Sigmoid colon (tissue), 7 donors: ENCODE results near the gene FRAS1. TPM values are rescaled to one million over a fixed set of nuclear protein-coding genes. Genes with fewer than 3 reads are reported as not detected.
A peak's percentile ranks its signal among the peaks of the same experiment; 100 is the strongest.
"Not testable (repeated sequence)": the region's sequence is repeated elsewhere in the genome, so short reads cannot be mapped to it uniquely, and the experiment has no call there.

Source experiments
- DNase-seq: peaks from one replicate; pipeline ENCODE4 v3.0.0-alpha.2; 2019
- H3K27ac ChIP-seq, 4 donors: fragments of 200-600 bp; sonication (generic); one replicate each; pipeline ENCODE4 v1.5.1; 2016 to 2019; ENCODE audit warnings: mild to moderate bottlenecking in 1 of 4
- H3K27me3 ChIP-seq, 3 donors: fragments of 200-600 bp; sonication (generic); one replicate each; pipeline ENCODE4 v1.5.1; 2019; ENCODE audit warnings: mild to moderate bottlenecking in 1 of 3
- H3K36me3 ChIP-seq, 4 donors: fragments of 200-600 bp; sonication (generic); one replicate each; pipeline ENCODE4 v1.5.1; 2016 to 2019
- H3K4me1 ChIP-seq, 4 donors: fragments of 200-600 bp; sonication (generic); one replicate each; pipeline ENCODE4 v1.5.1; 2017 to 2019
- H3K4me3 ChIP-seq, 4 donors: fragments of 200-600 bp; sonication (generic); one replicate each; pipeline ENCODE4 v1.5.1; 2017 to 2019; ENCODE audit warnings: mild to moderate bottlenecking in 2 of 4, moderate library complexity in 1 of 4
- H3K9me3 ChIP-seq, 4 donors: fragments of 200-600 bp in 3 of 4; sonication (generic) in 3 of 4; one replicate each; pipeline versions ENCODE4 v1.5.1 to v1.6.1; 2013 to 2019
- EP300 ChIP-seq, 4 donors: sonication (generic); formaldehyde crosslinking; IDR thresholded peaks; one replicate each; pipeline ENCODE4 v1.6.1; 2017; ENCODE audit warnings: antibody characterized with exemption in 4 of 4
- POLR2A ChIP-seq, 2 donors: fragments of 450-650 bp; IDR thresholded peaks; one replicate each; pipeline ENCODE4 v1.6.1; 2016; ENCODE audit warnings: antibody characterized with exemption in 2 of 2, mild to moderate bottlenecking in 2 of 2, moderate library complexity in 2 of 2
- POLR2AphosphoS5 ChIP-seq, 4 donors: sonication (generic); formaldehyde crosslinking; IDR thresholded peaks; one replicate each; pipeline ENCODE4 v1.6.1; 2017; ENCODE audit warnings: antibody characterized with exemption in 4 of 4
- WGBS, 2 donors: extraction: QIAGEN DNeasy Blood & Tissue Kit; methylation state at CpG; one replicate each; pipeline ENCODE4 v1.1.7; 2013; 5-methylcytosine and 5-hydroxymethylcytosine counted together
- intact Hi-C: fragments of 100-400 bp; cut with DNase I; formaldehyde crosslinking; loops from one replicate; pipeline ENCODE4 v1.15.1; 2023
- polyA plus RNA-seq, 3 donors: library from polyadenylated mRNA; stranded (reverse); fragments of 200-250 nt; gene quantifications; one replicate each; pipeline ENCODE4 v1.2.3, GENCODE V29; 2013
- total RNA-seq, 4 donors: library from RNA; depleted of rRNA; stranded (reverse); fragments of >200 nt; gene quantifications; one replicate each; pipeline ENCODE4 v1.1.0, GENCODE V29; 2016
- TF ChIP-seq, protein P1 (sequence below), 4 experiments: fragments of 450-650 bp in 3 of 4; fragments of 200-600 bp in 1 of 4; IDR thresholded peaks; one replicate each; pipeline ENCODE4 v1.5.1; 2016 to 2019; ENCODE audit warnings: antibody characterized with exemption in 4 of 4, mild to moderate bottlenecking in 3 of 4, moderate library complexity in 2 of 4
- donor health status: healthy with polysubstance abuse.
- donor health status: Bipolar disorder and iron deficiency.
- donor health status: healthy.

Gene FRAS1
- total RNA-seq (10 to 100 TPM in 2 of 4 donors, 1 to 10 TPM in 2; 5.4 to 22.4 (median 12.9) TPM), polyA plus RNA-seq (under 1 TPM in 2 of 3 donors, not detected in 1; under 0.01 to 0.58 TPM)

DNA sequence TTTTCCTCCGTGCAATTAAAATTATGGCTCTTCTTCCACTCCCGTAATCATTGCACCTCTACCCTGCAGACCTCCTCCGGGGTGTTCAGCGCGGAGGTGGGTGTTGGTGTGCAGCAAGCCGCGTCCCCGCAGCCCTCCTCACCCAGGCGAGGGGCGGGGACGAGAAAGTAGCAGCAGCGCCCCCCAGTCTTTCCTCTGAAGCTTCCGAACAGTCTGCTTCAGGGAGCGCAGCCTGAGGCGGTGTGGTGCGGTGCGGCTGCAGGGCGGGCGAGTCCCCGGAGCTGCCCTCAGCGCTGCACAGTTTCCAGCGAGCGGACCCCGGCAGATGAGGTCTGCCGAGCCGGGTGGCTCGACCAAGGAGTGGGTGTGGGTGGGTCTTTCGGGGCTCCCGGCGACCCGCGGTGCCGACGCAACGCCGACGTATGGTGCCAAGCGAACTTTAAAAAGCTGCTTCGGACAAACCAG, at the start of gene FRAS1:
Gene FRAS1 (plus strand): TSS at position 189 of the 465 bp plus-strand sequence. CDS start 687 bp downstream, outside the sequence.
- no peaks in the 10 kb centered on the region for H3K9me3 ChIP-seq
- peak within 1 kb of the TSS; percentile 75 to 89 (median 83) for H3K27ac ChIP-seq
- H3K27me3 ChIP-seq = no peaks in the 10 kb centered on the region
- H3K4me1 ChIP-seq = peaks cover 0 to 32% (median 17%) of the 10 kb centered on the region in 4 donors
- intact Hi-C loops = loop anchor here (5.0 to 10.0 kb wide), 2 partner anchors 240 to 458 kb away; partner anchors contain the start of gene CNOT6L
- H3K4me3 ChIP-seq = peak within 1 kb of the TSS; percentile 42 to 63 (median 56)
- peak; percentile 68 for DNase-seq
- TF ChIP-seq POLR2AphosphoS5 (IDR thresholded peaks at IDR 0.05) = peak in 3 of 4 donors; percentile 8 to 38 (median 25)
- TF ChIP-seq, protein P1, sequence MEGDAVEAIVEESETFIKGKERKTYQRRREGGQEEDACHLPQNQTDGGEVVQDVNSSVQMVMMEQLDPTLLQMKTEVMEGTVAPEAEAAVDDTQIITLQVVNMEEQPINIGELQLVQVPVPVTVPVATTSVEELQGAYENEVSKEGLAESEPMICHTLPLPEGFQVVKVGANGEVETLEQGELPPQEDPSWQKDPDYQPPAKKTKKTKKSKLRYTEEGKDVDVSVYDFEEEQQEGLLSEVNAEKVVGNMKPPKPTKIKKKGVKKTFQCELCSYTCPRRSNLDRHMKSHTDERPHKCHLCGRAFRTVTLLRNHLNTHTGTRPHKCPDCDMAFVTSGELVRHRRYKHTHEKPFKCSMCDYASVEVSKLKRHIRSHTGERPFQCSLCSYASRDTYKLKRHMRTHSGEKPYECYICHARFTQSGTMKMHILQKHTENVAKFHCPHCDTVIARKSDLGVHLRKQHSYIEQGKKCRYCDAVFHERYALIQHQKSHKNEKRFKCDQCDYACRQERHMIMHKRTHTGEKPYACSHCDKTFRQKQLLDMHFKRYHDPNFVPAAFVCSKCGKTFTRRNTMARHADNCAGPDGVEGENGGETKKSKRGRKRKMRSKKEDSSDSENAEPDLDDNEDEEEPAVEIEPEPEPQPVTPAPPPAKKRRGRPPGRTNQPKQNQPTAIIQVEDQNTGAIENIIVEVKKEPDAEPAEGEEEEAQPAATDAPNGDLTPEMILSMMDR (IDR thresholded peaks at IDR 0.05) = no peak
- H3K36me3 ChIP-seq = no peaks in the 10 kb centered on the region
- 0 to 1% methylated on average over 39 of the region's 39 CpGs for WGBS, 2 donors

DNA sequence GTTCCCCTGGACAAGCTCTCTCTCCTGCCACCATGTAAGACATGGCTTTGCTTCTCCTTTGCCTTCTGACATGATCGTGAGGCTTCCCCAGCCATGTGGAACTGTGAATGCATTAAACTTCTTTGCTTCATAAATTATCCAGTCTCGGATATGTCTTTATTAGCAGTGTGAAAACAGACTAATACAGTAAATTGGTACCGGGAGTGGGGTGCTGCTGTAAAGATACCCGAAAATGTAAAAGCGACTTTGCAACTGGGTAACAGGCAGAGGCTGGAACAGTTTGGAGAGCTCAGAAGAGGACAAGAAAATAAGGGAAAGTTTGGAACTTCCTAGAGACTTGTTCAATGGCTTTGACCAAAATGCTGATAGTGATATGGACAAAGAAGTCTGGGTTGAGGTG, 46.1 kb upstream of the FRAS1 start:
- H3K9me3 ChIP-seq, H3K4me1 ChIP-seq, intact Hi-C loops, H3K27ac ChIP-seq, H3K36me3 ChIP-seq, DNase-seq, H3K27me3 ChIP-seq, H3K4me3 ChIP-seq: not testable (repeated sequence)
- 88 to 96% methylated on average over 5 of the region's 5 CpGs for WGBS, 2 donors

- no peaks in the 10 kb centered on the region for H3K36me3 ChIP-seq
- WGBS, 2 donors = 58 to 73% methylated on average over 10 of the region's 10 CpGs
- H3K27ac ChIP-seq = no peak overlapping the region
- TF ChIP-seq EP300 (IDR thresholded peaks at IDR 0.05) (no peak), POLR2AphosphoS5 (IDR thresholded peaks at IDR 0.05) (no peak), POLR2A (IDR thresholded peaks at IDR 0.05) (no peak)
- TF ChIP-seq, protein P1 (IDR thresholded peaks at IDR 0.05) = no peak
- H3K9me3 ChIP-seq = peaks cover 0 to 9% (median 2%) of the 10 kb centered on the region in 4 donors
- no peak for DNase-seq
- H3K4me1 ChIP-seq = no peaks in the 10 kb centered on the region
- intact Hi-C loops = no loop called here
- H3K27me3 ChIP-seq = no peaks in the 10 kb centered on the region
- no peak overlapping the region for H3K4me3 ChIP-seq
Observed at GRCh38 chr4:78014889-78015886, 41.9 kb upstream of the FRAS1 start.

DNA sequence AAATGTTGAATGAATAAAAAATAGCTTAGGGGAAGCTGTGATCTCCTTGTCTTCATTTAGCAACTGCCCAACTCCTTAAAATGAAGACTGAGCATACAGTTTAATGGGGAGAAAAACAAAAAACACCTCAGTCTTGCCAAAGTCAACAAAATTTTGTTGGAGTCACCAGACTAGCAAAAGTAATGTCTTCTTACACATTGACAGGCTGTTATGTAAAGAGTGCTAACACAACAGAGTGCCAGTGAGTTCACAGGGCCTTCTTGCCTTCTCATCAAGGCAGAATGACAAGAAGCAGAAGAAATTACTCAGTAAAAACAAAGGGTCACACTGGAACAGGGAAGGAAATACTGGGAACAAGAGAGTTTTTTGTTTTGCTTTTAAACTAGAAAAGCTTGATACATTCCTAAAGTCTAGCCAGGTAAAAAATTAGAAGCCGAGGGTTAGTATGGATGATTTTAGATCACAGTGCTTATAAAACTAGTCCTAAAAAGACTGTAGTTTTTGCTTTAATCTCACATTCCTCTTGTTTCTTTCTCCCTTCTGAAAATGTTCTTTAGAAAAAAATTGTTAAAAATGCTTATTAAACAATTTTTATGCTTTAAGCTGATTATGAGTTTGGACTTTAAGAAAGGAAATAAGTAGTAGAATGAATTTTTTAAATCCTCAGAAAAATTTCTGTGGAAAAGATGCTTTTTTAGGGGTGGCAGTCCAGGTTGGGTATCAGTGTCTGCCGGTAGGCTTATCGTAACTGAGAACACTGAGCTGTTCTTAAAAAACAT, 38.7 kb upstream of the FRAS1 start:
- intact Hi-C loops = no loop called here
- no peak for TF ChIP-seq POLR2AphosphoS5 (IDR thresholded peaks at IDR 0.05)
- TF ChIP-seq POLR2A (IDR thresholded peaks at IDR 0.05) = no peak
- TF ChIP-seq EP300 (IDR thresholded peaks at IDR 0.05) = no peak
- TF ChIP-seq, protein P1 (IDR thresholded peaks at IDR 0.05) = no peak
- H3K4me1 ChIP-seq = no peaks in the 10 kb centered on the region
- H3K27ac ChIP-seq = no peak overlapping the region
- H3K36me3 ChIP-seq = no peaks in the 10 kb centered on the region
- H3K4me3 ChIP-seq = no peak overlapping the region
- no peaks in the 10 kb centered on the region for H3K27me3 ChIP-seq
- 97 to 98% methylated on average over 3 of the region's 3 CpGs for WGBS, 2 donors
- no peak for DNase-seq
- H3K9me3 ChIP-seq = no peaks in the 10 kb centered on the region

- H3K36me3 ChIP-seq = no peaks in the 10 kb centered on the region
- no peak overlapping the region for H3K4me3 ChIP-seq
- H3K4me1 ChIP-seq = no peaks in the 10 kb centered on the region
- no peaks in the 10 kb centered on the region for H3K9me3 ChIP-seq
- TF ChIP-seq EP300 (IDR thresholded peaks at IDR 0.05) (no peak), POLR2AphosphoS5 (IDR thresholded peaks at IDR 0.05) (no peak), POLR2A (IDR thresholded peaks at IDR 0.05) (no peak)
- TF ChIP-seq, protein P1 (IDR thresholded peaks at IDR 0.05) = no peak
- DNase-seq = no peak
- no peaks in the 10 kb centered on the region for H3K27me3 ChIP-seq
- intact Hi-C loops = no loop called here
- H3K27ac ChIP-seq = no peak overlapping the region
Observed at GRCh38 chr4:78019414-78019813, 37.7 kb upstream of the FRAS1 start.
